Skeletal muscle satellite cell (primary cell): ENCODE data around the gene KRTAP5-2.
"Not testable (repeated sequence)": the region's sequence is repeated elsewhere in the genome, so short reads cannot be mapped to it uniquely, and the experiment has no call there.

Experiments
- H3K27me3 ChIP-seq: 2 replicates; pipeline ENCODE4 v1.7.0; 2013; ENCODE audit warnings: low read length; ENCODE audit not compliant: control insufficient read depth, insufficient read depth
- H3K36me3 ChIP-seq: 2 replicates; pipeline ENCODE4 v1.7.0; 2013; ENCODE audit warnings: mild to moderate bottlenecking, control low read depth, low read length; ENCODE audit not compliant: insufficient read depth
- H3K4me1 ChIP-seq: 2 replicates; pipeline ENCODE4 v1.7.0; 2013; ENCODE audit warnings: low read length; ENCODE audit not compliant: control insufficient read depth, insufficient read depth
- H3K4me2 ChIP-seq: 2 replicates; pipeline ENCODE4 v1.7.0; 2013; ENCODE audit warnings: mild to moderate bottlenecking, low read length
- H3K4me3 ChIP-seq: 2 replicates; pipeline ENCODE4 v1.7.0; 2013; ENCODE audit warnings: low read length
- H3K9ac ChIP-seq: 2 replicates; pipeline ENCODE4 v1.7.0; 2013; ENCODE audit warnings: mild to moderate bottlenecking, low read depth, low read length, moderate library complexity
- H3K9me3 ChIP-seq: replicated peaks from 2 replicates; pipeline ENCODE4 v1.7.0; 2013; ENCODE audit warnings: mild to moderate bottlenecking, control low read depth, low read length

Gene KRTAP5-2

GRCh38 chr11:1623716-1624115 lies 25.6 kb upstream of the KRTAP5-2 start:
- no peak overlapping the region for H3K9ac ChIP-seq
- H3K4me3 ChIP-seq = no peak overlapping the region
- no peaks in the 10 kb centered on the region for H3K36me3 ChIP-seq
- no peaks in the 10 kb centered on the region for H3K9me3 ChIP-seq
- H3K4me2 ChIP-seq = no peak overlapping the region
- no peaks in the 10 kb centered on the region for H3K4me1 ChIP-seq
- H3K27me3 ChIP-seq = peaks cover 51% of the 10 kb centered on the region

GRCh38 chr11:1622086-1622485 lies 24.0 kb upstream of the KRTAP5-2 start, which contains the start of gene KRTAP5-4:
TSS of gene KRTAP5-4 (minus strand) at chr11:1622138. CDS start at chr11:1622093, 45 bp downstream.
- H3K4me2 ChIP-seq = no peak within 1 kb of the TSS
- no peaks in the 10 kb centered on the region for H3K4me1 ChIP-seq
- peaks cover 45% of the 10 kb centered on the region for H3K27me3 ChIP-seq
- no peak within 1 kb of the TSS for H3K4me3 ChIP-seq
- no peaks in the 10 kb centered on the region for H3K9me3 ChIP-seq
- H3K9ac ChIP-seq = no peak within 1 kb of the TSS
- no peaks in the 10 kb centered on the region for H3K36me3 ChIP-seq

- Histone ChIP-seq H3K4me2 (no peak overlapping the region), H3K4me1 (no peaks in the 10 kb centered on the region), H3K27me3 (peaks cover 46% of the 10 kb centered on the region), H3K36me3 (no peaks in the 10 kb centered on the region), H3K4me3 (no peak overlapping the region), H3K9ac (no peak overlapping the region), H3K9me3 (no peaks in the 10 kb centered on the region)
Observed at GRCh38 chr11:1619449-1619848, 21.4 kb upstream of the KRTAP5-2 start.

- Histone ChIP-seq H3K27me3 (peaks cover 45% of the 10 kb centered on the region), H3K4me2 (no peak overlapping the region), H3K36me3 (no peaks in the 10 kb centered on the region), H3K9ac (no peak overlapping the region), H3K9me3 (no peaks in the 10 kb centered on the region), H3K4me3 (no peak overlapping the region), H3K4me1 (no peaks in the 10 kb centered on the region)
Observed at GRCh38 chr11:1618231-1618630, 20.1 kb upstream of the KRTAP5-2 start.

- no peak within 1 kb of the TSS for H3K9ac ChIP-seq
- H3K4me3 ChIP-seq = no peak within 1 kb of the TSS
- peaks cover 41% of the 10 kb centered on the region for H3K27me3 ChIP-seq
- H3K4me2 ChIP-seq = no peak within 1 kb of the TSS
- H3K4me1 ChIP-seq = no peaks in the 10 kb centered on the region
- H3K36me3 ChIP-seq = no peaks in the 10 kb centered on the region
- H3K9me3 ChIP-seq = no peaks in the 10 kb centered on the region
Observed at GRCh38 chr11:1608363-1608762, 10.3 kb upstream of the KRTAP5-2 start, which contains the start of gene KRTAP5-3. TSS of gene KRTAP5-3 (minus strand) at chr11:1608463. CDS start at chr11:1608385, 78 bp downstream.

GRCh38 chr11:1607901-1608300 lies 9.8 kb upstream of the KRTAP5-2 start:
- not testable (repeated sequence) for H3K4me3 ChIP-seq, H3K4me2 ChIP-seq, H3K9ac ChIP-seq, H3K4me1 ChIP-seq, H3K36me3 ChIP-seq, H3K9me3 ChIP-seq
- peaks cover 44% of the 10 kb centered on the region for H3K27me3 ChIP-seq

GRCh38 chr11:1607156-1607845 lies 9.2 kb upstream of the KRTAP5-2 start:
- not testable (repeated sequence) for H3K9ac ChIP-seq, H3K4me2 ChIP-seq, H3K36me3 ChIP-seq, H3K9me3 ChIP-seq, H3K4me1 ChIP-seq, H3K4me3 ChIP-seq
- H3K27me3 ChIP-seq = peaks cover 47% of the 10 kb centered on the region

GRCh38 chr11:1605923-1606322 lies 7.8 kb upstream of the KRTAP5-2 start:
- H3K4me1 ChIP-seq, H3K9ac ChIP-seq, H3K4me3 ChIP-seq, H3K4me2 ChIP-seq, H3K36me3 ChIP-seq, H3K9me3 ChIP-seq: not testable (repeated sequence)
- peaks cover 57% of the 10 kb centered on the region for H3K27me3 ChIP-seq

GRCh38 chr11:1604711-1605110 lies 6.6 kb upstream of the KRTAP5-2 start:
- Histone ChIP-seq H3K27me3 (peaks cover 68% of the 10 kb centered on the region), H3K4me2 (no peak overlapping the region), H3K4me1 (no peaks in the 10 kb centered on the region), H3K9ac (no peak overlapping the region), H3K9me3 (no peaks in the 10 kb centered on the region), H3K4me3 (no peak overlapping the region), H3K36me3 (no peaks in the 10 kb centered on the region)

GRCh38 chr11:1604181-1604580 lies 6.1 kb upstream of the KRTAP5-2 start:
- H3K4me2 ChIP-seq = no peak overlapping the region
- H3K4me1 ChIP-seq = no peaks in the 10 kb centered on the region
- no peak overlapping the region for H3K9ac ChIP-seq
- peaks cover 73% of the 10 kb centered on the region for H3K27me3 ChIP-seq
- no peak overlapping the region for H3K4me3 ChIP-seq
- H3K9me3 ChIP-seq = no peaks in the 10 kb centered on the region
- H3K36me3 ChIP-seq = no peaks in the 10 kb centered on the region

- no peaks in the 10 kb centered on the region for H3K4me1 ChIP-seq
- no peak overlapping the region for H3K9ac ChIP-seq
- H3K9me3 ChIP-seq = no peaks in the 10 kb centered on the region
- H3K27me3 ChIP-seq = peaks cover 78% of the 10 kb centered on the region
- no peaks in the 10 kb centered on the region for H3K36me3 ChIP-seq
- H3K4me2 ChIP-seq = no peak overlapping the region
- H3K4me3 ChIP-seq = no peak overlapping the region
Observed at GRCh38 chr11:1603629-1604028, 5.5 kb upstream of the KRTAP5-2 start.

- H3K36me3 ChIP-seq, H3K4me2 ChIP-seq, H3K9me3 ChIP-seq, H3K4me3 ChIP-seq, H3K4me1 ChIP-seq, H3K9ac ChIP-seq: not testable (repeated sequence)
- H3K27me3 ChIP-seq = peaks cover 76% of the 10 kb centered on the region
Observed at GRCh38 chr11:1601663-1602062, 3.6 kb upstream of the KRTAP5-2 start.
